ENCODE data around the gene ZSCAN16.

DNA sequence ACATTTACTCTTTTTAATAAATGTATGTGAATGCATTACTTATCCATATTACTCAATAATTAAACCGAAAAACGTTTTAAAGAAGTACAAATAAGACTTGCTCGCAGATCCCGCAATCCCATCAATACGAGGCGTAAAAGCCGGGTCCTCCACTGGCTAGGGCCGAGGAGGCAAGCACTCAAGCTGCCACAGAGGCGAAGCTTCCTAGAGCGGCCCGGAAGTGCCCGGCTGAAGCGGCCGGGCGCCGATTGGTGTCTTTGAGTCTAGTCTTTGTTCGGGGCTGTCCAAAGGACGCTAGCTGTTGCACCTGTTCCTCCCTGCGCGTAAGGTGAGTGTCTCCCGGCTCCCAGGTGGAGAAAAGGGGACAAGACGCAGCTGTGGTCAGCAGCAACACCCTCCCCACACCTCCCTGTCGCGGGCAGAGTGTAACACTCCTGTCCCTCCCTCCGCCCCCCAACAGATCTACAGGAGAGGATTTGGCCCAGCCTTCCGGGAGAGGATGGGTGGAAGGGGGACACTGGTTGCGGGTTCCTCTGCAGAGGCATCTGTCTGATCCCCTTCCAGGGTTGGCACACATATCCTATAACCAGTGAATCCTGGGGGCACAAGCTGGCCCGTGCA is at the start of gene ZSCAN16:
- no peak for TF ChIP-seq POLR2A (IDR thresholded peaks at IDR 0.05)
- TF ChIP-seq, protein P1, sequence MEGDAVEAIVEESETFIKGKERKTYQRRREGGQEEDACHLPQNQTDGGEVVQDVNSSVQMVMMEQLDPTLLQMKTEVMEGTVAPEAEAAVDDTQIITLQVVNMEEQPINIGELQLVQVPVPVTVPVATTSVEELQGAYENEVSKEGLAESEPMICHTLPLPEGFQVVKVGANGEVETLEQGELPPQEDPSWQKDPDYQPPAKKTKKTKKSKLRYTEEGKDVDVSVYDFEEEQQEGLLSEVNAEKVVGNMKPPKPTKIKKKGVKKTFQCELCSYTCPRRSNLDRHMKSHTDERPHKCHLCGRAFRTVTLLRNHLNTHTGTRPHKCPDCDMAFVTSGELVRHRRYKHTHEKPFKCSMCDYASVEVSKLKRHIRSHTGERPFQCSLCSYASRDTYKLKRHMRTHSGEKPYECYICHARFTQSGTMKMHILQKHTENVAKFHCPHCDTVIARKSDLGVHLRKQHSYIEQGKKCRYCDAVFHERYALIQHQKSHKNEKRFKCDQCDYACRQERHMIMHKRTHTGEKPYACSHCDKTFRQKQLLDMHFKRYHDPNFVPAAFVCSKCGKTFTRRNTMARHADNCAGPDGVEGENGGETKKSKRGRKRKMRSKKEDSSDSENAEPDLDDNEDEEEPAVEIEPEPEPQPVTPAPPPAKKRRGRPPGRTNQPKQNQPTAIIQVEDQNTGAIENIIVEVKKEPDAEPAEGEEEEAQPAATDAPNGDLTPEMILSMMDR (IDR thresholded peaks at IDR 0.05) = no peak

Data from ovary (tissue), 3 donors.